Heart left ventricle (tissue), 16 donors: ENCODE measurements around the gene SPRY4. TPM values are rescaled to one million over a fixed set of nuclear protein-coding genes. Genes with fewer than 3 reads are reported as not detected.
A peak's percentile ranks its signal among the peaks of the same experiment; 100 is the strongest.

Experiments
- ATAC-seq, 4 donors: fragments of 200-7000 bp; cut with Tn5 transposase; one replicate each; pipeline ENCODE4 v1.9.1; 2020 to 2022; ENCODE audit warnings: moderate library complexity in 4 of 4, mild to moderate bottlenecking in 3 of 4, moderate number of reproducible peaks in 1 of 4
- DNase-seq, 5 donors: peaks; one replicate each; pipeline ENCODE4 v3.0.0-alpha.2; 2020
- H3K27ac ChIP-seq, 12 donors: fragments of 200-600 bp; sonication (generic) in 4 of 12; one replicate each; pipeline versions ENCODE4 v1.5.0 to v1.8.0; 2016 to 2022; ENCODE audit warnings: mild to moderate bottlenecking in 2 of 12
- H3K27me3 ChIP-seq, 9 donors: fragments of 200-600 bp; sonication (generic) in 2 of 9; one replicate each; pipeline versions ENCODE4 v1.5.1 to v1.8.0; 2016 to 2022; ENCODE audit warnings: mild to moderate bottlenecking in 3 of 9
- H3K36me3 ChIP-seq, 9 donors: fragments of 200-600 bp; sonication (generic) in 2 of 9; one replicate each; pipeline versions ENCODE4 v1.5.0 to v1.8.0; 2018 to 2022; ENCODE audit warnings: mild to moderate bottlenecking in 2 of 9
- H3K4me1 ChIP-seq, 12 donors: fragments of 200-600 bp; sonication (generic) in 4 of 12; one replicate each; pipeline versions ENCODE4 v1.5.0 to v1.8.0; 2016 to 2022; ENCODE audit warnings: mild to moderate bottlenecking in 3 of 12
- H3K4me3 ChIP-seq, 12 donors: fragments of 200-600 bp; sonication (generic) in 4 of 12; one replicate each; pipeline versions ENCODE4 v1.5.0 to v1.8.0; 2017 to 2022; ENCODE audit warnings: mild to moderate bottlenecking in 9 of 12, moderate library complexity in 4 of 12
- H3K9me3 ChIP-seq, 12 donors: fragments of 200-600 bp; sonication (generic) in 4 of 12; one replicate each; pipeline versions ENCODE4 v1.5.0 to v1.8.0; 2016 to 2022; ENCODE audit warnings: mild to moderate bottlenecking in 1 of 12
- CTCF ChIP-seq, 12 donors: fragments of 200-600 bp; sonication (generic) in 4 of 12; IDR thresholded peaks; one replicate each; pipeline versions ENCODE4 v1.5.0 to v1.8.0; 2018 to 2022; ENCODE audit warnings: antibody characterized with exemption in 12 of 12, mild to moderate bottlenecking in 5 of 12
- POLR2A ChIP-seq, 2 donors: fragments of 450-650 bp; IDR thresholded peaks; one replicate each; pipeline ENCODE4 v1.6.1; 2017; ENCODE audit warnings: antibody characterized with exemption in 2 of 2, mild to moderate bottlenecking in 2 of 2, moderate library complexity in 2 of 2
- WGBS, 4 donors: extraction: QIAGEN DNeasy Blood & Tissue Kit in 2 of 4; methylation state at CpG; one replicate each; pipeline versions ENCODE4 v1.1.5 to v1.1.7; 2013 to 2018; 5-methylcytosine and 5-hydroxymethylcytosine counted together
- intact Hi-C, 10 donors: fragments of 100-400 bp; cut with DNase I; formaldehyde crosslinking; loops; one replicate each; pipeline versions ENCODE4 v1.11.1 to v1.14.2; 2022
- polyA plus RNA-seq, 2 donors: library from polyadenylated mRNA; stranded (reverse); fragments of 200-250 nt; gene quantifications; one replicate each; pipeline ENCODE4 v1.2.3, GENCODE V29; 2013
- total RNA-seq, 9 donors: library from RNA; depleted of rRNA in 2 of 9; stranded (reverse); fragments of >200 nt in 2 of 9; fragmentation: NEBNext Ultra II Directional in 3 of 9; extraction: Animal tissue kit (Norgen Biotek cat#: 25700) in 3 of 9; gene quantifications; one replicate each; pipeline versions ENCODE4 v1.1.0 to v1.2.4, GENCODE V29; 2016 to 2023
- donor health status: ischemic (EF 13 %, LVEDD 7.1; RV severe dilation, severe dysfunction).
- donor health status: healthy with polysubstance abuse.
- donor health status: DM: no; HTN: yes; CAD: no.
- donor health status: DM: no; HTN: no; CAD: no.
- donor health status: ischemic (EF 25% LVEDD 6.9; RV normal size, moderate dysfunction).
- donor health status: ischemic (EF 25% LVEDD 5.7; RV mildly dilated, moderate dysfunction).
- donor health status: healthy.
- donor health status: DM: yes; HTN: yes; CAD: no.
- donor health status: ischemic (EF 35%, LVEDD 5.7; RV mildly dilated, moderate dysfunction).
- donor health status: nonischemic (EF 11% LVEDD 7.7; RV severe dilation, severe dysfunction).
- donor health status: DM: yes; HTN: yes; CAD: no.
- donor health status: PGD.
- donor health status: ischemic (EF 29% LVEDD 5.4; RV normal size, mild dysfunction).
- donor health status: nonischemic (EF 23%, LVEDD 6.1; RV moderate dilation, normal function).

The SPRY4 gene
- total and polyA plus RNA-seq, 11 donors = 4.5 to 21.3 (median 7.7) TPM

DNA sequence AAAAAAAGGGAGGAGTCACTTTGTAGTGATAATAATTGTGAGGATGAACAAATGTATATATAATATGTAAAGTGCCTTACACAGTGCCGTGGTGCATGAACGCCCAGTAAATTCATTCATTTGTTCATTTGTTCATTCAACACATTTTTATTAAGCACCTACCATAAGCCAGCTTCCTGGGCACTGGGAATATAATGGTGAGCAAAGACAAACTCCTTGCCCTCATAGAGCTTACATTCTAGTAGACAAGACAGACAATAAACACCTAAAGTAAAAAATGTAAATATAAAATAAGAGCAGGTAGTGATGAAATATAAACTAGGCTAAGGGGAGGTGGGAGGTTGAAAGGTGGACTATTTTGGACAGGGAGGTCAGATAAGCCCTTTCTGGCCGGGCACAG lies 32.0 kb downstream of the SPRY4 start:
- Histone ChIP-seq H3K4me3 (no peak overlapping the region), H3K27ac (no peak overlapping the region), H3K9me3 (no peaks in the 10 kb centered on the region), H3K36me3 (no peaks in the 10 kb centered on the region), H3K4me1 (peaks cover 4 to 68% (median 42%) of the 10 kb centered on the region in 12 donors), H3K27me3 (no peaks in the 10 kb centered on the region)
- no peak for ATAC-seq
- WGBS, 4 donors = 94 to 98% (median 96%) methylated on average over 3 of the region's 3 CpGs
- no peak for TF ChIP-seq POLR2A (IDR thresholded peaks at IDR 0.05)
- no peak for TF ChIP-seq CTCF (IDR thresholded peaks at IDR 0.05)
- intact Hi-C loops = no loop called here
- no peak for DNase-seq

DNA sequence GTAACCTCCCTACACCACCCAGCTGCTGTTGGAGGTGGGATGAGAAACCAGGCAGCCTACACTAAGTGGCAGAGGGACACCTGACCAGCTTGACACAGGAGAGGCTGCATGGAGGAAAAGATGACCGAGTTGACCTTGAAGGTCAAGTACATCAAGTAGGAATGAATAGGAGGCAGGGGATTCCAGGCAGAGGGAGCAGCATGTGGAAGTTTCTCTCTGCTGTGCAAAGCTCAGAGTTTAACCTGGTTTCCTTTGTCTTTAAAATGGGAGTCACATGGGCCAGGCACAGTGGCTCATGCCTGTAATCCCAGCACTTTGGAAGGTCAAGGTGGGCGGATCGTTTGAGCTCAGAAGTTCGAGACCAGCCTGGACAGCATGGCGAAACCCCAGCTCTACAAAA lies 32.6 kb downstream of the SPRY4 start:
- Histone ChIP-seq H3K27me3 (no peaks in the 10 kb centered on the region), H3K4me3 (no peak overlapping the region), H3K27ac (no peak overlapping the region), H3K36me3 (no peaks in the 10 kb centered on the region), H3K9me3 (no peaks in the 10 kb centered on the region), H3K4me1 (peaks cover 4 to 68% (median 41%) of the 10 kb centered on the region in 12 donors)
- no peak for ATAC-seq
- no peak for DNase-seq
- intact Hi-C loops = no loop called here
- WGBS, 4 donors = 81 to 89% (median 83%) methylated on average over 5 of the region's 5 CpGs
- TF ChIP-seq POLR2A (IDR thresholded peaks at IDR 0.05) (no peak), CTCF (IDR thresholded peaks at IDR 0.05) (no peak)

- DNase-seq = peak in 3 of 5 donors; percentile 31 to 52 (median 42)
- intact Hi-C loops = no loop called here
- peak in 2 of 4 donors; percentile 15 to 39 for ATAC-seq
These were observed 34.1 kb downstream of the SPRY4 start for GRCh38 chr5:142290577-142291299.

More at GRCh38 chr5:142290577-142291299, 34.1 kb downstream of the SPRY4 start:
- 37 to 72% (median 48%) methylated on average over 5 of the region's 5 CpGs for WGBS, 4 donors
- Histone ChIP-seq H3K27ac (peak overlapping the region in 1 of 12 donors; percentile 1), H3K9me3 (no peaks in the 10 kb centered on the region), H3K36me3 (no peaks in the 10 kb centered on the region), H3K27me3 (no peaks in the 10 kb centered on the region), H3K4me3 (no peak overlapping the region), H3K4me1 (peaks cover under 1 to 56% (median 29%) of the 10 kb centered on the region in 12 donors)
- TF ChIP-seq POLR2A (IDR thresholded peaks at IDR 0.05) (no peak), CTCF (IDR thresholded peaks at IDR 0.05) (no peak)
